SK-N-SH (cell line): Measurements from ENCODE around the gene MAN1A1. TPM values are rescaled to one million over a fixed set of nuclear protein-coding genes. Genes with fewer than 3 reads are reported as not detected.

Experiments used
- CTCF ChIA-PET: fragments of 300-600, 350-600 bp; formaldehyde crosslinking; extraction: SDS; loops from one replicate; lab custom pipeline; 2021; lab: Yijun Ruan, JAX
- POLR2A ChIA-PET: fragments of 350-600 bp; sonication (Branson Sonifier 250); formaldehyde crosslinking; extraction: SDS; loops from one replicate; lab custom pipeline; 2020; ENCODE audit warnings: antibody characterized with exemption, inconsistent platforms; lab: Yijun Ruan, JAX
- DNase-seq: peaks from one replicate; pipeline ENCODE4 v3.0.0; 2012
- H2AFZ ChIP-seq: fragments of 200-600 bp; sonication (generic); 2 replicates; pipeline ENCODE4 v1.8.1; 2016; ENCODE audit warnings: antibody characterized with exemption, mild to moderate bottlenecking, low read depth
- H3F3A ChIP-seq: fragments of 200-600 bp; sonication (generic); replicated peaks from 2 replicates; pipeline ENCODE3; 2016; ENCODE audit warnings: antibody characterized with exemption, mild to moderate bottlenecking; ENCODE audit not compliant: insufficient read depth
- H3K27ac ChIP-seq, 2 experiments: fragments of 200-500 bp in 1 of 2; fragments of 200-600 bp in 1 of 2; sonication (Bioruptor generic) in 1 of 2; sonication (generic), shearing (Covaris generic) in 1 of 2; 2 replicates each; pipeline versions ENCODE4 v1.5.1 to v1.6.1; 2014 to 2016; ENCODE audit warnings: low read depth in 2 of 2, inconsistent platforms in 1 of 2, low read length in 1 of 2, mild to moderate bottlenecking in 1 of 2, mixed read lengths in 1 of 2
- H3K27me3 ChIP-seq: fragments of 200-600 bp; sonication (generic), shearing (Covaris generic); 2 replicates; pipeline ENCODE4 v1.6.1; 2016; ENCODE audit warnings: mixed run types; ENCODE audit not compliant: insufficient read depth
- H3K36me3 ChIP-seq, 2 experiments: fragments of 200-500 bp in 1 of 2; fragments of 200-600 bp in 1 of 2; sonication (Bioruptor generic) in 1 of 2; sonication (generic) in 1 of 2; replicated peaks in 1 of 2; 2 replicates each; pipeline versions ENCODE3 to v1.5.1; 2014 to 2016; ENCODE audit warnings: low read length in 1 of 2, mild to moderate bottlenecking in 1 of 2; ENCODE audit not compliant: insufficient read depth in 2 of 2, control insufficient read depth in 1 of 2
- H3K4me1 ChIP-seq, 2 experiments: fragments of 200-500 bp in 1 of 2; fragments of 200-600 bp in 1 of 2; sonication (Bioruptor generic) in 1 of 2; sonication (generic), shearing (Covaris generic) in 1 of 2; 2 replicates each; pipeline versions ENCODE4 v1.5.1 to v1.6.1; 2014 to 2016; ENCODE audit warnings: low read depth in 1 of 2, low read length in 1 of 2, mixed run types in 1 of 2; ENCODE audit not compliant: insufficient read depth in 2 of 2, control insufficient read depth in 1 of 2
- H3K4me2 ChIP-seq: fragments of 200-600 bp; sonication (generic), shearing (Covaris generic); 2 replicates; pipeline ENCODE4 v1.6.1; 2017; ENCODE audit warnings: mixed run types
- H3K4me3 ChIP-seq, 2 experiments: fragments of 200-500 bp in 1 of 2; fragments of 200-600 bp in 1 of 2; sonication (Bioruptor generic) in 1 of 2; sonication (generic), shearing (Covaris generic) in 1 of 2; 2 replicates each; pipeline versions ENCODE4 v1.5.1 to v1.8.1; 2014 to 2016; ENCODE audit warnings: low read depth in 2 of 2, inconsistent platforms in 1 of 2, low read length in 1 of 2, mild to moderate bottlenecking in 1 of 2, mixed read lengths in 1 of 2, moderate library complexity in 1 of 2
- H3K79me2 ChIP-seq: fragments of 200-600 bp; sonication (generic); 2 replicates; pipeline ENCODE4 v1.8.1; 2017; ENCODE audit warnings: mild to moderate bottlenecking; ENCODE audit not compliant: insufficient read depth
- H3K9ac ChIP-seq: fragments of 200-600 bp; sonication (generic); 2 replicates; pipeline ENCODE4 v1.6.1; 2017; ENCODE audit warnings: mixed run types
- H3K9me2 ChIP-seq: fragments of 200-600 bp; sonication (generic); 2 replicates; pipeline ENCODE4 v1.6.1; 2017; ENCODE audit warnings: mixed run types
- H3K9me3 ChIP-seq: fragments of 200-600 bp; sonication (generic); 2 replicates; pipeline ENCODE4 v1.6.1; 2017; ENCODE audit warnings: mixed run types, mild to moderate bottlenecking, moderate library complexity
- H4K20me1 ChIP-seq: fragments of 200-600 bp; sonication (generic); 2 replicates; pipeline ENCODE4 v1.6.1; 2017; ENCODE audit warnings: mild to moderate bottlenecking, mixed run types; ENCODE audit not compliant: insufficient read depth
- CTCF ChIP-seq: fragments of 200-600 bp; sonication (generic); IDR thresholded peaks from 2 replicates; pipeline ENCODE4 v1.6.1; 2017; ENCODE audit warnings: antibody characterized with exemption, mild to moderate bottlenecking, moderate library complexity
- EZH2phosphoT487 ChIP-seq: fragments of 200-600 bp; sonication (generic); IDR thresholded peaks from 2 replicates; pipeline ENCODE4 v1.6.1; 2017; ENCODE audit warnings: low read depth, mixed run types, mild to moderate bottlenecking, antibody characterized with exemption, moderate library complexity, borderline replicate concordance
- GATA2 ChIP-seq: sonication (generic); formaldehyde crosslinking; IDR thresholded peaks from 2 replicates; pipeline ENCODE4 v1.5.0; 2020; ENCODE audit warnings: mild to moderate bottlenecking, missing genetic modification reagents
- IRF3 ChIP-seq: fragments of 150-350 bp; IDR thresholded peaks from 2 replicates; pipeline ENCODE4 v1.6.1; 2016; ENCODE audit warnings: mild to moderate bottlenecking, low read depth, low read length
- MEF2A ChIP-seq: IDR thresholded peaks from 2 replicates; pipeline ENCODE4 v1.4.0; 2012; ENCODE audit warnings: low read depth, borderline replicate concordance
- MXI1 ChIP-seq: IDR thresholded peaks from 2 replicates; pipeline ENCODE4 v1.6.1; 2012; ENCODE audit warnings: mild to moderate bottlenecking, low read depth, low read length, improper control_type of control experiment
- REST ChIP-seq: IDR thresholded peaks from 2 replicates; pipeline ENCODE4 v1.6.1; 2012; ENCODE audit warnings: mild to moderate bottlenecking, low read depth, low read length, moderate library complexity
- RXRA ChIP-seq: IDR thresholded peaks from 2 replicates; pipeline ENCODE4 v1.4.0; 2012; ENCODE audit warnings: low read depth, mild to moderate bottlenecking, borderline replicate concordance
- SIN3A ChIP-seq: IDR thresholded peaks from 2 replicates; pipeline ENCODE4 v1.6.1; 2012; ENCODE audit warnings: low read depth, mild to moderate bottlenecking, low read length, moderate library complexity, borderline replicate concordance
- TCF12 ChIP-seq: IDR thresholded peaks from 2 replicates; pipeline ENCODE4 v1.4.0; 2012
- TEAD4 ChIP-seq: IDR thresholded peaks from 2 replicates; pipeline ENCODE4 v1.4.0; 2012; ENCODE audit warnings: mild to moderate bottlenecking, borderline replicate concordance; ENCODE audit not compliant: insufficient read depth
- USF1 ChIP-seq: IDR thresholded peaks from 2 replicates; pipeline ENCODE4 v1.4.0; 2012; ENCODE audit warnings: low read depth, borderline replicate concordance
- USF2 ChIP-seq: fragments of 150-350 bp; IDR thresholded peaks from 2 replicates; pipeline ENCODE4 v1.6.1; 2017; ENCODE audit warnings: antibody characterized with exemption, low read length, low read depth, borderline replicate concordance
- ZBTB33 ChIP-seq: IDR thresholded peaks from 2 replicates; pipeline ENCODE4 v1.4.0; 2012; ENCODE audit warnings: low read depth, borderline replicate concordance
- WGBS: methylation state at CpG from one replicate; pipeline ENCODE4 v1.1.6; 2017; ENCODE audit warnings: low lambda C conversion rate; 5-methylcytosine and 5-hydroxymethylcytosine counted together
- polyA plus RNA-seq, 3 experiments: library from polyadenylated mRNA; depleted of rRNA; stranded (reverse); fragments of >200 nt; gene quantifications; 2 replicates each; pipeline ENCODE4 v1.2.3, GENCODE V29; 2012

Gene MAN1A1
- polyA plus RNA-seq, 1 of the 3 experiments (the other 2 are of a cell fraction), result 28.0 TPM

GRCh38 chr6:119182875-119183274 is 166.7 kb downstream of the MAN1A1 start:
- H3K9me2 ChIP-seq, result no peaks in the 10 kb centered on the region
- H3K36me3 ChIP-seq, result peaks cover 3 to 41% of the 10 kb centered on the region in 2 experiments
- no peak for DNase-seq
- H3K27ac ChIP-seq, result no peak overlapping the region
- no peaks in the 10 kb centered on the region for H3K27me3 ChIP-seq
- no peak overlapping the region for H3K4me3 ChIP-seq
- no peak for TF ChIP-seq MEF2A
- TF ChIP-seq ZBTB33, result no peak
- no peak for TF ChIP-seq USF1
- TF ChIP-seq REST, result no peak
- TF ChIP-seq GATA2 (CRISPR knock-in tag), result no peak
- TF ChIP-seq RXRA, result no peak
- TF ChIP-seq EZH2phosphoT487, result no peak
- TF ChIP-seq IRF3, result no peak
- TF ChIP-seq SIN3A, result no peak
- no peak for TF ChIP-seq MXI1
- no peak for TF ChIP-seq CTCF
- no peak for TF ChIP-seq USF2
- no peak for TF ChIP-seq TEAD4
- no peak for TF ChIP-seq TCF12
- peaks cover 0 to 2% of the 10 kb centered on the region in 2 experiments; a peak in 2 of 4 replicates for H3K4me1 ChIP-seq
- H2AFZ ChIP-seq, result no peak overlapping the region
- WGBS, result 83% methylated on average over 2 of the region's 2 CpGs
- CTCF ChIA-PET, result interaction anchor here (0.7 to 2.1 kb wide), 3 partner anchors 34 to 159 kb away, joined by 3 to 4 read pairs (median 3); no protein-coding TSS in a partner anchor
- POLR2A ChIA-PET, result no interaction called here
- no peaks in the 10 kb centered on the region for H4K20me1 ChIP-seq
- no peak overlapping the region for H3K4me2 ChIP-seq
- no peaks in the 10 kb centered on the region for H3K79me2 ChIP-seq
- no peaks in the 10 kb centered on the region for H3K9me3 ChIP-seq
- H3F3A ChIP-seq, result no peaks in the 10 kb centered on the region
- H3K9ac ChIP-seq, result no peak overlapping the region
